ENCODE data around the gene RBMS3. TPM values are rescaled to one million over a fixed set of nuclear protein-coding genes. Genes with fewer than 3 reads are reported as not detected.

The RBMS3 gene
- total RNA-seq, 1 donor from 2014 or later = 13.2 TPM

GRCh38 chr3:29628795-29629194, 347.9 kb downstream of the RBMS3 start:
- no peak for TF ChIP-seq CTCF (conservative IDR thresholded peaks at IDR 0.05; ENCODE audit: low read depth, low read length)
- DNase-seq (ENCODE audit: low read depth) = no peak
- H3K4me3 ChIP-seq (ENCODE audit: low read depth, low read length) = no peak overlapping the region

GRCh38 chr3:29635888-29636287, 355.0 kb downstream of the RBMS3 start:
- no peak for TF ChIP-seq CTCF (conservative IDR thresholded peaks at IDR 0.05; ENCODE audit: low read depth, low read length)
- DNase-seq (ENCODE audit: low read depth) = no peak
- no peak overlapping the region for H3K4me3 ChIP-seq (ENCODE audit: low read depth, low read length)

- no peak for DNase-seq (ENCODE audit: low read depth)
- TF ChIP-seq CTCF (conservative IDR thresholded peaks at IDR 0.05; ENCODE audit: low read depth, low read length) = no peak
- H3K4me3 ChIP-seq (ENCODE audit: low read depth, low read length) = no peak overlapping the region
Observed at GRCh38 chr3:29637068-29637467, 356.2 kb downstream of the RBMS3 start.

GRCh38 chr3:29639578-29640290, 358.9 kb downstream of the RBMS3 start:
- no peak for TF ChIP-seq CTCF (conservative IDR thresholded peaks at IDR 0.05; ENCODE audit: low read depth, low read length)
- DNase-seq (ENCODE audit: low read depth) = no peak
- H3K4me3 ChIP-seq (ENCODE audit: low read depth, low read length) = no peak overlapping the region

GRCh38 chr3:29642393-29643033, 361.6 kb downstream of the RBMS3 start:
- no peak for TF ChIP-seq CTCF (conservative IDR thresholded peaks at IDR 0.05; ENCODE audit: low read depth, low read length)
- H3K4me3 ChIP-seq (ENCODE audit: low read depth, low read length) = no peak overlapping the region
- DNase-seq (ENCODE audit: low read depth) = peak; percentile 72

GRCh38 chr3:29643034-29643425, 362.2 kb downstream of the RBMS3 start:
- no peak for DNase-seq (ENCODE audit: low read depth)
- no peak overlapping the region for H3K4me3 ChIP-seq (ENCODE audit: low read depth, low read length)
- TF ChIP-seq CTCF (conservative IDR thresholded peaks at IDR 0.05; ENCODE audit: low read depth, low read length) = no peak

DNA sequence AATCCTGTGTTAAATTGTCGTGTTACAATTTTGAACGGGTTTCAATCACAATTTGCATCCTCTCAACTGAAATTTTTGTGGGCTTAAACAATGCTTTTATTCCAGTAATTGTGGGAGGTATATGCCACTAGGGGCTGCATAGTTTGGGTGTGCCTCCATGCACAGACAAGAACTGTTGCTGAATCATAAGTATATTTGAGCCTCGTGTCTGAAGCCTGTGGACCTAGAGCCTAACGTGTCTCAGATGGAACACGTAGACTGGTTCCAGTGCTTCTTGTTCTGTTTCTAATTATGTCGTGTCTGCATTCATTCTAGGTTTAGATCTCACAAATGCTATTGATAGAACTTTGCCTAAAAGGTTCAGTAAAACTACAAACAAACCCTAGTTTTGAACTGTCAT, 363.4 kb downstream of the RBMS3 start:
- no peak for TF ChIP-seq CTCF (conservative IDR thresholded peaks at IDR 0.05; ENCODE audit: low read depth, low read length)
- no peak overlapping the region for H3K4me3 ChIP-seq (ENCODE audit: low read depth, low read length)
- DNase-seq (ENCODE audit: low read depth) = no peak

Data from epithelial cell of proximal tubule (primary cell).